Astrocyte of the cerebellum (primary cell): ENCODE data around the gene PARD6G.

Experiments
- DNase-seq: peaks from one replicate; pipeline ENCODE4 v3.0.0-alpha.2; 2011; ENCODE audit warnings: low read depth
- H3K4me3 ChIP-seq: 2 replicates; pipeline ENCODE4 v1.5.1; 2011; ENCODE audit warnings: mild to moderate bottlenecking, low read depth, low read length, moderate library complexity
- CTCF ChIP-seq: IDR thresholded peaks from 2 replicates; pipeline ENCODE4 v1.5.1; 2012; ENCODE audit warnings: low read length, low read depth, moderate library complexity, mild to moderate bottlenecking; ENCODE audit errors: missing control alignments
- in situ Hi-C: cut with HindIII; loops from 2 replicates; pipeline ENCODE4 v1.10.0; 2017; ENCODE audit warnings: low sequenced_read_pairs

The PARD6G gene

GRCh38 chr18:80172056-80172455, 75.3 kb downstream of the PARD6G start:
- no peak overlapping the region for H3K4me3 ChIP-seq
- in situ Hi-C loops = no loop called here
- no peak for TF ChIP-seq CTCF
- DNase-seq = no peak

- in situ Hi-C loops = no loop called here
- peak; percentile 71 for TF ChIP-seq CTCF
- H3K4me3 ChIP-seq = no peak overlapping the region
- no peak for DNase-seq
Observed at GRCh38 chr18:80171054-80171872, 76.1 kb downstream of the PARD6G start.

GRCh38 chr18:80170395-80171053, 76.8 kb downstream of the PARD6G start:
- H3K4me3 ChIP-seq = no peak overlapping the region
- in situ Hi-C loops = no loop called here
- TF ChIP-seq CTCF = no peak
- no peak for DNase-seq

GRCh38 chr18:80169607-80170006, 77.7 kb downstream of the PARD6G start:
- no peak overlapping the region for H3K4me3 ChIP-seq
- TF ChIP-seq CTCF = no peak
- DNase-seq = no peak
- in situ Hi-C loops = no loop called here

GRCh38 chr18:80168982-80169381, 78.3 kb downstream of the PARD6G start:
- H3K4me3 ChIP-seq = no peak overlapping the region
- in situ Hi-C loops = no loop called here
- TF ChIP-seq CTCF = no peak
- no peak for DNase-seq

GRCh38 chr18:80168346-80168745, 79.0 kb downstream of the PARD6G start:
- H3K4me3 ChIP-seq = no peak overlapping the region
- no peak for TF ChIP-seq CTCF
- in situ Hi-C loops = no loop called here
- no peak for DNase-seq
